Panc1 (cell line): ENCODE data around the gene TMA16. TPM values are rescaled to one million over a fixed set of nuclear protein-coding genes. Genes with fewer than 3 reads are reported as not detected.

Source experiments
- ATAC-seq: fragments of 200-7000 bp; cut with Tn5 transposase; 2 replicates; pipeline ENCODE4 v1.9.1; 2020; ENCODE audit warnings: mild to moderate bottlenecking, moderate library complexity
- BruUV-seq: library from RNA; stranded (reverse); fragments of 400-500 nt; replicated peaks from 2 replicates; lab custom pipeline; 2021; lab: Mats Ljungman, UMichigan
- CTCF ChIA-PET: fragments of 300-600 bp; sonication (Branson Sonifier 250); formaldehyde crosslinking; loops from one replicate; lab custom pipeline; 2022; ENCODE audit warnings: antibody characterized with exemption; lab: Charles Lee
- POLR2A ChIA-PET: fragments of 300-600 bp; sonication (Branson Sonifier 250); formaldehyde crosslinking; loops from one replicate; lab custom pipeline; 2022; ENCODE audit warnings: antibody characterized with exemption; lab: Charles Lee
- DNase-seq: peaks from one replicate; pipeline ENCODE4 v3.0.0-alpha.2; 2010; ENCODE audit warnings: low read depth, low spot score
- H3K27ac ChIP-seq: 2 replicates; pipeline ENCODE4 v1.5.1; 2011; ENCODE audit warnings: mild to moderate bottlenecking, low read length, inconsistent platforms
- H3K27me3 ChIP-seq: fragments of 200-500 bp; sonication (Bioruptor generic); 2 replicates; pipeline ENCODE4 v1.6.0; 2014; ENCODE audit warnings: low read length, inconsistent platforms; ENCODE audit not compliant: control insufficient read depth, insufficient read depth
- H3K36me3 ChIP-seq: fragments of 200-500 bp; sonication (Bioruptor generic); 2 replicates; pipeline ENCODE4 v1.5.1; 2014; ENCODE audit warnings: inconsistent platforms, mild to moderate bottlenecking, low read length, moderate library complexity; ENCODE audit not compliant: control insufficient read depth, insufficient read depth
- H3K4me1 ChIP-seq: 2 replicates; pipeline ENCODE4 v1.5.1; 2011; ENCODE audit warnings: inconsistent platforms, mild to moderate bottlenecking, low read length, moderate library complexity; ENCODE audit not compliant: control insufficient read depth, insufficient read depth
- H3K4me3 ChIP-seq, 2 experiments: 2 replicates each; pipeline ENCODE4 v1.5.1; 2011 to 2012; ENCODE audit warnings: low read depth in 2 of 2, low read length in 2 of 2, mild to moderate bottlenecking in 2 of 2, inconsistent platforms in 1 of 2, moderate library complexity in 1 of 2
- H3K9me3 ChIP-seq: fragments of 200-500 bp; sonication (Bioruptor generic); 2 replicates; pipeline ENCODE4 v1.5.1; 2014; ENCODE audit warnings: low read depth, mild to moderate bottlenecking, inconsistent platforms, low read length, moderate library complexity; ENCODE audit not compliant: control insufficient read depth, insufficient read depth
- POLR2AphosphoS5 ChIP-seq: IDR thresholded peaks from 2 replicates; pipeline ENCODE4 v1.6.1; 2012; ENCODE audit warnings: mild to moderate bottlenecking, low read depth, low read length, moderate library complexity
- SIN3A ChIP-seq: IDR thresholded peaks from 2 replicates; pipeline ENCODE4 v1.6.1; 2012; ENCODE audit warnings: low read depth, mild to moderate bottlenecking, low read length, moderate library complexity, borderline replicate concordance; ENCODE audit not compliant: insufficient read depth
- TCF7L2 ChIP-seq: IDR thresholded peaks from 2 replicates; pipeline ENCODE4 v1.6.1; 2011; ENCODE audit warnings: mild to moderate bottlenecking, low read depth, low read length, inconsistent platforms
- in situ Hi-C: cut with HindIII; loops from 2 replicates; pipeline ENCODE4 v1.10.0; 2016; ENCODE audit warnings: low sequenced_read_pairs, low pct_unique_long_range_greater_than_20kb
- intact Hi-C: fragments of 100-400 bp; cut with micrococcal nuclease; formaldehyde crosslinking; loops from one replicate; pipeline ENCODE4 v1.10.0; 2022; ENCODE audit not compliant: unreplicated experiment
- total RNA-seq: library from RNA; stranded (reverse); gene quantifications from one replicate; pipeline ENCODE4 v1.2.1, GENCODE V29; 2021; ENCODE audit not compliant: unreplicated experiment
- TF ChIP-seq, protein P1 (sequence below), 2 experiments: IDR thresholded peaks; 2 replicates each; pipeline ENCODE4 v1.6.1; 2011 to 2012; ENCODE audit warnings: low read depth in 2 of 2, control low read depth in 1 of 2, low read length in 1 of 2, mild to moderate bottlenecking in 1 of 2, moderate library complexity in 1 of 2; ENCODE audit not compliant: insufficient read depth in 1 of 2
- TF ChIP-seq, protein P2 (sequence below): fragments of 450-650 bp; IDR thresholded peaks from 2 replicates; pipeline ENCODE4 v1.5.1; 2017; ENCODE audit warnings: mild to moderate bottlenecking

TMA16 gene
- total RNA-seq, 1 experiment from 2014 or later, result 26.9 TPM

DNA sequence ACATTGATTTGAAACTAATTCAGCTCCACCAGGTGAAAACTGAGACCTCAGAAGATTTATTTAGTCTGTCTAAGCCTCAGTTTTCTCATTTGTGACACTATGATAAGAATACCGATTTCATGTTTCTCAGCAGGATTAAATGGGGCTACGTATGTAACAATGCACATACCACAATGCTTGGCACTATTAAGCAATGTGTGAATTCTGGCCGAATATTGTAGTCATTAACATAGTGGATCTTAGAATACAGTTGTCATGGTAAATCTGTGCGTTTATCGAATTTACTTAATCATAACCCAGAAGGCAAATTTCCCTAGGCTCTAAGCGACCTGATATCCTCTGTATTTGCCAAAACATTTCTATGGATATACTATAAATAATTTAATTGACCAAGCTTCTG is 69.1 kb downstream of the TMA16 start:
- no peaks in the 10 kb centered on the region for H3K36me3 ChIP-seq
- ATAC-seq, result no peak
- no peaks in the 10 kb centered on the region for H3K4me1 ChIP-seq
- intact Hi-C loops, result no loop called here
- TF ChIP-seq SIN3A (no peak), POLR2AphosphoS5 (no peak), TCF7L2 (no peak)
- TF ChIP-seq, protein P1, sequence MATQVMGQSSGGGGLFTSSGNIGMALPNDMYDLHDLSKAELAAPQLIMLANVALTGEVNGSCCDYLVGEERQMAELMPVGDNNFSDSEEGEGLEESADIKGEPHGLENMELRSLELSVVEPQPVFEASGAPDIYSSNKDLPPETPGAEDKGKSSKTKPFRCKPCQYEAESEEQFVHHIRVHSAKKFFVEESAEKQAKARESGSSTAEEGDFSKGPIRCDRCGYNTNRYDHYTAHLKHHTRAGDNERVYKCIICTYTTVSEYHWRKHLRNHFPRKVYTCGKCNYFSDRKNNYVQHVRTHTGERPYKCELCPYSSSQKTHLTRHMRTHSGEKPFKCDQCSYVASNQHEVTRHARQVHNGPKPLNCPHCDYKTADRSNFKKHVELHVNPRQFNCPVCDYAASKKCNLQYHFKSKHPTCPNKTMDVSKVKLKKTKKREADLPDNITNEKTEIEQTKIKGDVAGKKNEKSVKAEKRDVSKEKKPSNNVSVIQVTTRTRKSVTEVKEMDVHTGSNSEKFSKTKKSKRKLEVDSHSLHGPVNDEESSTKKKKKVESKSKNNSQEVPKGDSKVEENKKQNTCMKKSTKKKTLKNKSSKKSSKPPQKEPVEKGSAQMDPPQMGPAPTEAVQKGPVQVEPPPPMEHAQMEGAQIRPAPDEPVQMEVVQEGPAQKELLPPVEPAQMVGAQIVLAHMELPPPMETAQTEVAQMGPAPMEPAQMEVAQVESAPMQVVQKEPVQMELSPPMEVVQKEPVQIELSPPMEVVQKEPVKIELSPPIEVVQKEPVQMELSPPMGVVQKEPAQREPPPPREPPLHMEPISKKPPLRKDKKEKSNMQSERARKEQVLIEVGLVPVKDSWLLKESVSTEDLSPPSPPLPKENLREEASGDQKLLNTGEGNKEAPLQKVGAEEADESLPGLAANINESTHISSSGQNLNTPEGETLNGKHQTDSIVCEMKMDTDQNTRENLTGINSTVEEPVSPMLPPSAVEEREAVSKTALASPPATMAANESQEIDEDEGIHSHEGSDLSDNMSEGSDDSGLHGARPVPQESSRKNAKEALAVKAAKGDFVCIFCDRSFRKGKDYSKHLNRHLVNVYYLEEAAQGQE (IDR thresholded peaks at IDR 0.05; ENCODE audit: insufficient read depth in 1 of 2, low read depth in 2 of 2, low read length in 1 of 2), result no peak
- TF ChIP-seq, protein P2, sequence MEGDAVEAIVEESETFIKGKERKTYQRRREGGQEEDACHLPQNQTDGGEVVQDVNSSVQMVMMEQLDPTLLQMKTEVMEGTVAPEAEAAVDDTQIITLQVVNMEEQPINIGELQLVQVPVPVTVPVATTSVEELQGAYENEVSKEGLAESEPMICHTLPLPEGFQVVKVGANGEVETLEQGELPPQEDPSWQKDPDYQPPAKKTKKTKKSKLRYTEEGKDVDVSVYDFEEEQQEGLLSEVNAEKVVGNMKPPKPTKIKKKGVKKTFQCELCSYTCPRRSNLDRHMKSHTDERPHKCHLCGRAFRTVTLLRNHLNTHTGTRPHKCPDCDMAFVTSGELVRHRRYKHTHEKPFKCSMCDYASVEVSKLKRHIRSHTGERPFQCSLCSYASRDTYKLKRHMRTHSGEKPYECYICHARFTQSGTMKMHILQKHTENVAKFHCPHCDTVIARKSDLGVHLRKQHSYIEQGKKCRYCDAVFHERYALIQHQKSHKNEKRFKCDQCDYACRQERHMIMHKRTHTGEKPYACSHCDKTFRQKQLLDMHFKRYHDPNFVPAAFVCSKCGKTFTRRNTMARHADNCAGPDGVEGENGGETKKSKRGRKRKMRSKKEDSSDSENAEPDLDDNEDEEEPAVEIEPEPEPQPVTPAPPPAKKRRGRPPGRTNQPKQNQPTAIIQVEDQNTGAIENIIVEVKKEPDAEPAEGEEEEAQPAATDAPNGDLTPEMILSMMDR, result no peak
- no peak for DNase-seq
- CTCF ChIA-PET, result no interaction called here
- no peaks in the 10 kb centered on the region for H3K9me3 ChIP-seq
- BruUV-seq, result no TSS peak
- no peak overlapping the region for H3K4me3 ChIP-seq
- H3K27me3 ChIP-seq, result no peaks in the 10 kb centered on the region
- H3K27ac ChIP-seq, result no peak overlapping the region
- POLR2A ChIA-PET, result no interaction called here
- in situ Hi-C loops, result no loop called here

GRCh38 chr4:163564221-163564720 is 69.8 kb downstream of the TMA16 start:
- no peak for DNase-seq
- ATAC-seq, result no peak
- Histone ChIP-seq H3K27ac (no peak overlapping the region), H3K9me3 (no peaks in the 10 kb centered on the region), H3K27me3 (no peaks in the 10 kb centered on the region), H3K4me1 (no peaks in the 10 kb centered on the region), H3K36me3 (no peaks in the 10 kb centered on the region), H3K4me3 (no peak overlapping the region)
- ChIA-PET POLR2A (no interaction called here), CTCF (no interaction called here)
- intact Hi-C loops (no loop called here), in situ Hi-C loops (no loop called here)
- no TSS peak for BruUV-seq
- TF ChIP-seq, protein P2, result no peak
- TF ChIP-seq POLR2AphosphoS5 (no peak), TCF7L2 (no peak), SIN3A (no peak)
- TF ChIP-seq, protein P1 (IDR thresholded peaks at IDR 0.05; ENCODE audit: insufficient read depth in 1 of 2, low read depth in 2 of 2, low read length in 1 of 2), result no peak
